DND-41 (cell line): ENCODE data around the gene THY1.

Experiments used
- ATAC-seq: fragments of 200-7000 bp; cut with Tn5 transposase; 3 replicates; pipeline ENCODE4 v1.9.1; 2021; ENCODE audit warnings: low read depth; ENCODE audit not compliant: insufficient read depth
- DNase-seq: peaks from one replicate; pipeline ENCODE4 v3.0.0-alpha.2; 2020
- H2AFZ ChIP-seq: 2 replicates; pipeline ENCODE4 v1.6.0; 2012; ENCODE audit warnings: low read depth, low read length
- H3K27ac ChIP-seq: 2 replicates; pipeline ENCODE4 v1.5.1; 2012; ENCODE audit warnings: low read length, inconsistent platforms
- H3K27me3 ChIP-seq: fragments of 200-600 bp; sonication (generic); 2 replicates; pipeline ENCODE4 v1.6.0; 2012; ENCODE audit warnings: low read length, mild to moderate bottlenecking, inconsistent platforms; ENCODE audit not compliant: insufficient read depth, poor library complexity
- H3K36me3 ChIP-seq: 2 replicates; pipeline ENCODE4 v1.5.1; 2012; ENCODE audit warnings: low read length, inconsistent platforms; ENCODE audit not compliant: insufficient read depth
- H3K4me1 ChIP-seq: 2 replicates; pipeline ENCODE4 v1.5.1; 2012; ENCODE audit warnings: mild to moderate bottlenecking, low read length; ENCODE audit not compliant: insufficient read depth
- H3K4me2 ChIP-seq: 2 replicates; pipeline ENCODE4 v1.6.0; 2012; ENCODE audit warnings: mild to moderate bottlenecking, moderate library complexity, low read length, inconsistent platforms; ENCODE audit not compliant: insufficient read depth
- H3K4me3 ChIP-seq, 2 experiments: fragments of 200-600 bp in 1 of 2; shearing (Covaris generic) in 1 of 2; 2 replicates each; pipeline ENCODE4 v1.5.1; 2012 to 2016; ENCODE audit warnings: inconsistent platforms in 2 of 2, low read length in 2 of 2, mild to moderate bottlenecking in 2 of 2, low read depth in 1 of 2, moderate library complexity in 1 of 2
- H3K79me2 ChIP-seq: 2 replicates; pipeline ENCODE4 v1.6.0; 2012; ENCODE audit warnings: low read length, inconsistent platforms; ENCODE audit not compliant: insufficient read depth
- H3K9ac ChIP-seq: 2 replicates; pipeline ENCODE4 v1.6.0; 2012; ENCODE audit warnings: low read depth, mild to moderate bottlenecking, inconsistent platforms, low read length, moderate library complexity
- H3K9me3 ChIP-seq: 2 replicates; pipeline ENCODE4 v1.5.1; 2012; ENCODE audit warnings: low read length, moderate library complexity, mild to moderate bottlenecking, inconsistent platforms; ENCODE audit not compliant: insufficient read depth, severe bottlenecking
- H4K20me1 ChIP-seq: 2 replicates; pipeline ENCODE4 v1.6.0; 2012; ENCODE audit warnings: low read length; ENCODE audit not compliant: insufficient read depth
- CTCF ChIP-seq: IDR thresholded peaks from 2 replicates; pipeline ENCODE4 v1.5.1; 2012; ENCODE audit warnings: borderline replicate concordance, low read length, moderate library complexity, mild to moderate bottlenecking; ENCODE audit not compliant: poor library complexity, severe bottlenecking; ENCODE audit errors: extremely low read depth
- EZH2 ChIP-seq: IDR thresholded peaks from 3 replicates; pipeline ENCODE4 v1.6.1; 2012; ENCODE audit warnings: borderline replicate concordance, low read depth, mild to moderate bottlenecking, moderate library complexity, low read length, inconsistent platforms; ENCODE audit not compliant: severe bottlenecking

THY1 gene

GRCh38 chr11:119382101-119382500 lies 40.9 kb downstream of the THY1 start:
- Histone ChIP-seq H3K4me3 (peak overlapping the region in 1 of 2 experiments; percentile 57; a peak in 2 of 4 replicates), H3K9ac (no peak overlapping the region), H3K27me3 (peaks cover 19% of the 10 kb centered on the region), H4K20me1 (no peaks in the 10 kb centered on the region), H3K79me2 (no peaks in the 10 kb centered on the region), H3K4me2 (peak overlapping the region; percentile 88), H2AFZ (peak overlapping the region; percentile 70; the same call in 1 of the 2 replicates), H3K36me3 (no peaks in the 10 kb centered on the region), H3K9me3 (no peaks in the 10 kb centered on the region), H3K27ac (no peak overlapping the region), H3K4me1 (peaks cover 19% of the 10 kb centered on the region)
- TF ChIP-seq CTCF: no peak
- no peak for TF ChIP-seq EZH2
- DNase-seq (no peak), ATAC-seq (no peak)

DNA sequence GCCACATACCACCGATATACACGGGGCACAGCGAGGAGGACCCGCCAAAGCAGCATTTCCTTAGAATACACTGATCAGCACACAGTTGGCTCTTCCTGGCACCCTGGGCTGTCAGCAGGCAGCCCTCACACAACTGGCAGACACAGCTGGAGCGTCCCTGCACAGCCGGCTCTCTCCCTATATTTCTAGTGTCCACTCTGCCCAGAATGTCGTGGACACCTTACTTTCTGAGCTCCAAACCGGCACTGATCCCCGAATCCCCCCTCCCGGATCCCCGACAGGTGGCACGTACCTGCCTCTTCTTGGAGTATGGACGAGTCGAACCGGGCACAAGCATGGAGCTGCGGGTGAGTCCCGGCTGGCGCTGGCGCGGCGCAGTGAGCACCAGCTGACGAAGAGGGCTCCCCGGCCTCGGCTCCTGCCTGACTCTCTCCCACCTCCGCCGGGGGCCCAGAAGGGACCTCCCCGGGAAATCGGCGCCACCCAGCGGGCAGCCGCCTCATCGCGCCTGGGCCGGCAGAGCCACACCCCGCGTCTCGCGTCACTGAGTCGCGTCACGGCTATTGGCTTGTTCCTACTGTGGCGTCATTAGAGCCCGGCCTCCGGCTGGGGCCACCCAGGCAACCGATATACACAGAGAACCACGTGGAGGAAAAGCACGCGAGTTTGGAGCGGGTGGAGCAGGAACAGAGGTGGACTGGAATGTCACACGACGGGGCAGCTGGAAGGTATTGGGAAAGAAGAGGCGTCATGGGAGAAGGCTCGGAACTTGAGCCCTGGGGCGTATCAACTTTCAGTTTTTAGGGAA lies 41.6 kb downstream of the THY1 start, which contains the start of gene USP2:
USP2 (minus strand) TSS at position 510 of the 808 bp plus-strand sequence. CDS start 8,210 bp downstream, outside the sequence.
- Histone ChIP-seq H2AFZ (peak within 1 kb of the TSS; percentile 70), H3K27me3 (peaks cover 19% of the 10 kb centered on the region), H3K79me2 (no peaks in the 10 kb centered on the region), H3K27ac (no peak within 1 kb of the TSS), H4K20me1 (no peaks in the 10 kb centered on the region), H3K4me1 (peaks cover 19% of the 10 kb centered on the region), H3K9ac (peak within 1 kb of the TSS; percentile 45; the same call in 1 of the 2 replicates), H3K4me3 (peak within 1 kb of the TSS in 1 of 2 experiments; percentile 57; a peak in 2 of 4 replicates), H3K36me3 (no peaks in the 10 kb centered on the region), H3K9me3 (no peaks in the 10 kb centered on the region), H3K4me2 (peak within 1 kb of the TSS; percentile 88)
- peak; percentile 71 for TF ChIP-seq EZH2
- peak; percentile 96 for TF ChIP-seq CTCF
- DNase-seq: peak; percentile 94
- ATAC-seq: peak; percentile 99

GRCh38 chr11:119380827-119381180 lies 42.2 kb downstream of the THY1 start:
- H2AFZ ChIP-seq: peak overlapping the region; percentile 60
- H3K9me3 ChIP-seq: no peaks in the 10 kb centered on the region
- H3K27ac ChIP-seq: no peak overlapping the region
- ATAC-seq (no peak), DNase-seq (no peak)
- peak overlapping the region; percentile 88 for H3K4me2 ChIP-seq
- H3K9ac ChIP-seq: peak overlapping the region; percentile 45; the same call in 1 of the 2 replicates
- no peaks in the 10 kb centered on the region for H3K79me2 ChIP-seq
- H3K4me3 ChIP-seq: peak overlapping the region in 1 of 2 experiments; percentile 57; a peak in 2 of 4 replicates
- peaks cover 19% of the 10 kb centered on the region for H3K4me1 ChIP-seq
- no peaks in the 10 kb centered on the region for H3K36me3 ChIP-seq
- H4K20me1 ChIP-seq: no peaks in the 10 kb centered on the region
- peaks cover 19% of the 10 kb centered on the region for H3K27me3 ChIP-seq
- no peak for TF ChIP-seq CTCF
- no peak for TF ChIP-seq EZH2
